NCI-H82 (cell line): ENCODE data around the gene TMEM37.
"Not testable (repeated sequence)": the region's sequence is repeated elsewhere in the genome, so short reads cannot be mapped to it uniquely, and the experiment has no call there.

Experiments
- DNase-seq: peaks from one replicate; lab custom pipeline; 2025; lab: John Stamatoyannopoulos, UW

The TMEM37 gene

GRCh38 chr2:119431155-119431975 lies at the start of gene TMEM37:
TSS of gene TMEM37 (plus strand) at chr2:119431854. CDS start at chr2:119431904, 50 bp downstream.
- peak; percentile 94 for DNase-seq

GRCh38 chr2:119383410-119384140 lies 48.1 kb upstream of the TMEM37 start:
- DNase-seq = peak; percentile 97

GRCh38 chr2:119384971-119385370 lies 46.7 kb upstream of the TMEM37 start:
- peak; percentile 9 for DNase-seq

- no peak for DNase-seq
These were observed 46.2 kb upstream of the TMEM37 start for GRCh38 chr2:119385466-119385865.

GRCh38 chr2:119387381-119388129 lies 44.1 kb upstream of the TMEM37 start:
- no peak for DNase-seq

- DNase-seq = peak; percentile 35
These were observed 41.9 kb upstream of the TMEM37 start for GRCh38 chr2:119389615-119390306.

GRCh38 chr2:119393971-119394748 lies 37.5 kb upstream of the TMEM37 start:
- DNase-seq = no peak

GRCh38 chr2:119397196-119397595 lies 34.5 kb upstream of the TMEM37 start:
- DNase-seq = no peak

- DNase-seq = no peak
These were observed 29.5 kb upstream of the TMEM37 start for GRCh38 chr2:119402106-119402505.

- peak; percentile 18 for DNase-seq
These were observed 28.8 kb upstream of the TMEM37 start for GRCh38 chr2:119402645-119403560.

GRCh38 chr2:119403618-119404017 lies 28.0 kb upstream of the TMEM37 start:
- not testable (repeated sequence) for DNase-seq

- DNase-seq = no peak
These were observed 26.5 kb upstream of the TMEM37 start for GRCh38 chr2:119405151-119405550.

- DNase-seq = peak; percentile 84
These were observed 24.0 kb upstream of the TMEM37 start for GRCh38 chr2:119407430-119408220.

- no peak for DNase-seq
These were observed 23.4 kb upstream of the TMEM37 start for GRCh38 chr2:119408221-119408619.

GRCh38 chr2:119409506-119409905 lies 22.1 kb upstream of the TMEM37 start:
- no peak for DNase-seq

GRCh38 chr2:119414894-119415293 lies 16.8 kb upstream of the TMEM37 start:
- no peak for DNase-seq

GRCh38 chr2:119415630-119416029 lies 16.0 kb upstream of the TMEM37 start:
- DNase-seq = no peak

GRCh38 chr2:119416299-119416923 lies 15.2 kb upstream of the TMEM37 start:
- no peak for DNase-seq

- no peak for DNase-seq
These were observed 13.7 kb upstream of the TMEM37 start for GRCh38 chr2:119417908-119418307.
